Naive thymus-derived CD8-positive, alpha-beta T cell (primary cell): ENCODE results near the gene PRKAR1B. TPM values are rescaled to one million over a fixed set of nuclear protein-coding genes. Genes with fewer than 3 reads are reported as not detected.

Experiments
- ATAC-seq, 2 donors: fragments of 150-1000 bp; cut with Tn5 transposase in 1 of 2; sonication (Bioruptor Pico), chemical (Tn5 transposase) in 1 of 2; 1 replicate in 1 of 2; 2 replicates in 1 of 2; pipeline ENCODE4 v1.10.0; 2021; ENCODE audit warnings: mild to moderate bottlenecking in 2 of 2, moderate library complexity in 2 of 2
- POLR2A ChIA-PET: fragments of 350-600 bp; sonication (Branson Sonifier 250); formaldehyde crosslinking; loops from one replicate; lab custom pipeline; 2021; ENCODE audit warnings: antibody characterized with exemption; lab: Charles Lee
- DNase-seq, 10 donors: peaks; one replicate each; pipeline versions ENCODE4 v3.0.0 to v3.0.0-alpha.2; 2020 to 2022
- H3K27ac Mint-ChIP-seq, 10 donors: one replicate each; pipeline ENCODE4 v1.8.0; 2020 to 2022; ENCODE audit warnings: mild to moderate bottlenecking in 10 of 10, mixed read lengths in 10 of 10, moderate library complexity in 4 of 10, inconsistent platforms in 1 of 10
- H3K27me3 Mint-ChIP-seq, 5 donors: one replicate each; pipeline ENCODE4 v1.8.0; 2021 to 2022; ENCODE audit warnings: mixed read lengths in 5 of 5
- H3K36me3 Mint-ChIP-seq, 3 donors: one replicate each; pipeline ENCODE4 v1.8.0; 2020 to 2022; ENCODE audit warnings: mixed read lengths in 3 of 3, mild to moderate bottlenecking in 2 of 3, inconsistent platforms in 1 of 3
- H3K4me1 Mint-ChIP-seq, 4 donors: one replicate each; pipeline ENCODE4 v1.8.0; 2021 to 2022; ENCODE audit warnings: mixed read lengths in 4 of 4
- H3K4me3 Mint-ChIP-seq, 10 donors: one replicate each; pipeline ENCODE4 v1.8.0; 2020 to 2022; ENCODE audit warnings: mild to moderate bottlenecking in 10 of 10, mixed read lengths in 10 of 10, moderate library complexity in 6 of 10, inconsistent platforms in 1 of 10
- H3K9me3 Mint-ChIP-seq, 9 donors: one replicate each; pipeline ENCODE4 v1.8.0; 2020 to 2022; ENCODE audit warnings: mixed read lengths in 9 of 9, mild to moderate bottlenecking in 3 of 9, inconsistent platforms in 1 of 9, moderate library complexity in 1 of 9
- polyA plus RNA-seq, 3 donors: library from polyadenylated mRNA; unstranded; fragments of 300-500 nt; fragmentation: Illumina TruSeq; gene quantifications; one replicate each; pipeline ENCODE4 v1.2.3, GENCODE V29; 2021
- total RNA-seq, 8 experiments: library from RNA in 2 of 8; stranded (reverse) in 2 of 8; gene quantifications; one replicate each; pipeline ENCODE4 v1.2.3 and lab custom pipeline; 2021 to 2026

Gene PRKAR1B
- total and polyA plus RNA-seq, 5 experiments from 2014 or later = 14.6 to 47.3 (median 35.4) TPM

DNA sequence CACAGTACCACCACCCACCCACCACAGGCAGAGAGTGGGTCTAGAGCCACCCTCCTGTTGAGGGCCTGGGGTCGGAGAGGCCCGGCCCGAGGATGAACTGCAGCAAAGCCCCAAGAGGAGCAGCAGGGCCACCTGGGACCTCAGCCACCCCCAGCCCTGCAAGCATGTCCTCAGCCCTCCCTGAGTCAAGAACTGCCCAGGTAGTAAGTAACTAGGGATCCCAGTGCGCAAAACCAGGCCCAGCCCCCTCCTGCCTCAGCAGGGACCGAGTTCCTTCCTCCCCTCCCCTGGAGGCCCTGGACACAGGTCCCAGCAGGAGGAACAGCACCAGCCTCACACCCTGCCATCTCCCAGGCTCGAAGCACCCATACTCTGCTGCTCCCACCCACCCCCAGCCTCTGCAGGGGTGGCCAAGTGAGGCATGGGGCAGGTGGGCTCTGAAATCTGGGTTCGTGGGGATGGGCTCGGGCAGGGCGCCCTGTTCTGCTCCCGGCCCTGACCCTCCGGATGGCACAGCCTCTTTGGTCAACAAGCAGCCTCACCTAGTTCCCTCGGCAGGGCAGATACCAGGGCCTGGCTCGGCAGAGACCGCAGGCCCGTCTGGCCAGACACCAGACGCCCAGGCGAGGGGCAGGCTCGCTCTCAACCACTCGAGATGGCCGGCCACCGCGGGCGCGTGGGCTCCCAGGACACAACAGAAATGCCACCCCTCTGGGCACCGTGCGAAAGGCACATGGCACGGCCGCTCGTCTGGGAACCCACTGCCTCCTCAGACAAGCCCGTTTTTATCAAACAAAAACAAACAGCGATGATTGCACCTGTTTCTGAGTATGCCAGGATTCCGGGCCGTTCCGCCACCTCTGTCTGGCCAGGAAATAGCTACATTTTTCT is 222.6 kb downstream of the PRKAR1B start:
- no peaks in the 10 kb centered on the region for H3K36me3 Mint-ChIP-seq
- H3K4me3 Mint-ChIP-seq = no peak overlapping the region
- H3K27me3 Mint-ChIP-seq = no peaks in the 10 kb centered on the region
- H3K4me1 Mint-ChIP-seq = peaks cover 0 to 2% (median 0%) of the 10 kb centered on the region in 4 donors
- H3K27ac Mint-ChIP-seq = peak overlapping the region in 1 of 10 donors; percentile 41
- DNase-seq (no peak), ATAC-seq (no peak)
- H3K9me3 Mint-ChIP-seq = no peaks in the 10 kb centered on the region
- POLR2A ChIA-PET = no interaction called here

DNA sequence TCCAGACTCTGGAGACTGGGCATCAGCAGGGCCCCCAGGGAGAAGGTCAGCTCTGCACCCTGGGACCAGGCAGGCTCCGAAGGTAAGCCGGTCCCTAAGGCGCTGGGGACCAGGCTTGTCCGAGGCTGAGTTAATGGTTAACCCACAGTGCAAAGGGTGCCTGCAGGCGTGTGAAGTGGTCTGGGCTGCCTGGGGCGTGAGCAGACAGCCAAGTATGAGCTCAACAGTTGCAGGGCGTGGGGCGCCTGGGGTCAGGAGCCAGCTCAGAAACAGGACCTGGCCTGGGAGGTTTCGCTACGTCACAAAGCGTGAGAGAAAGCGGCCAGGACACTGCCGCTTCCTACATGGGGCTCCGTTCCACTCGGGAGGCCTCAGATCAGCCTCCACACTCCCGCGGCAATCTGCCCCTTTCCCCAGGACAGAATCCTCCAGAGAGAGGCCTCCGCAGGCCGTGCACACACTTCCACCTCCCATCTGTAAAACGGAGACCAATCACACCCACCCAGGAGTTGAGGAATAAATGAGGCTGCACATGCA is 223.4 kb downstream of the PRKAR1B start:
- Mint-ChIP-seq H3K27ac (no peak overlapping the region), H3K9me3 (no peaks in the 10 kb centered on the region), H3K4me3 (no peak overlapping the region), H3K27me3 (no peaks in the 10 kb centered on the region), H3K36me3 (no peaks in the 10 kb centered on the region), H3K4me1 (peaks cover 0 to 2% (median 0%) of the 10 kb centered on the region in 4 donors)
- DNase-seq (no peak), ATAC-seq (no peak)
- POLR2A ChIA-PET = no interaction called here

DNA sequence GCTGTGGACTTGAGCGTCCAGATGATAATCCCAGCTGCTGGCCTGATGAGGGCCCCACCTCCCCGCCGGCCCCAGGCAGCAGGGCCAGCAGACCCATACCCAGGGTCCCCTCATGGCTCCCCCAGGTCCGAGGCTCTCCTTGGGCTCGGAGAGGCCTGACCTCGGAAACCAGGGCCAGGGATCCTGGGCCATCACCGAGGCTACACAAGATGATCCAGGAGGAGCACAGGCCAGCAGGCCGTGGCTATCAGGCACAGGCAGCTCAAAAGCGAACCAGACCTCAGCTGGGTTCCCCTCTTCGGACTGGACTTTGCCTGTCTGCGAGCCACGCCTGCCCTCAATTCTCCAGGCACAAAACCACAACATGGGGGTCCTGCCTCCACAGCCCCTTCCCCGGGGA is 224.8 kb downstream of the PRKAR1B start:
- Mint-ChIP-seq H3K9me3 (no peaks in the 10 kb centered on the region), H3K4me3 (no peak overlapping the region), H3K27ac (no peak overlapping the region), H3K27me3 (no peaks in the 10 kb centered on the region), H3K36me3 (no peaks in the 10 kb centered on the region), H3K4me1 (peaks cover 5 to 11% (median 9%) of the 10 kb centered on the region in 4 donors)
- ATAC-seq (no peak), DNase-seq (no peak)
- POLR2A ChIA-PET = interaction anchor here (0.6 kb wide), 1 partner anchor 75 kb away, joined by 3 read pairs; no protein-coding TSS in a partner anchor

DNA sequence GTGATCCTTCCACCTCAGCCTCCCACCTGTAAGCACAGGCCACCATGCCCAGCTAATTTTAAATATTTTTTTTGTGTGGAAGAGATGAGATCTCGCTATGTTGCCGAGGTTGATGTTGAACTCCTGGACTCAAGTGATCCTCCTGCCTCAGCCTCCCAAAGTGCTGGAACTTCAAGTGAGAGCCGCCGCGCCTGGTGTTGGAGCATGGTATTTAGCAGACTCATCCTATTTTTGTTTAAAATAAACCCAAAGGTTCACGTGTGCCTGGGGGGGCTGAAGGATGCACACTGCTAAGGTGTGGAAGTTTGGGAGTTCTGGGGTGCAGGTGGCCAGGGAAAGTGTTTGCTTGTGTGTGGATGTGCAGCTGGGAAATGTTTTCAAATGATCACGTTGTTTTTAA is 225.6 kb downstream of the PRKAR1B start:
- Mint-ChIP-seq H3K27me3 (no peaks in the 10 kb centered on the region), H3K9me3 (no peaks in the 10 kb centered on the region), H3K27ac (peak overlapping the region in 1 of 10 donors; percentile 59), H3K4me3 (no peak overlapping the region), H3K36me3 (no peaks in the 10 kb centered on the region), H3K4me1 (peaks cover 5 to 12% (median 10%) of the 10 kb centered on the region in 4 donors)
- POLR2A ChIA-PET = no interaction called here
- no peak for ATAC-seq
- DNase-seq = no peak

DNA sequence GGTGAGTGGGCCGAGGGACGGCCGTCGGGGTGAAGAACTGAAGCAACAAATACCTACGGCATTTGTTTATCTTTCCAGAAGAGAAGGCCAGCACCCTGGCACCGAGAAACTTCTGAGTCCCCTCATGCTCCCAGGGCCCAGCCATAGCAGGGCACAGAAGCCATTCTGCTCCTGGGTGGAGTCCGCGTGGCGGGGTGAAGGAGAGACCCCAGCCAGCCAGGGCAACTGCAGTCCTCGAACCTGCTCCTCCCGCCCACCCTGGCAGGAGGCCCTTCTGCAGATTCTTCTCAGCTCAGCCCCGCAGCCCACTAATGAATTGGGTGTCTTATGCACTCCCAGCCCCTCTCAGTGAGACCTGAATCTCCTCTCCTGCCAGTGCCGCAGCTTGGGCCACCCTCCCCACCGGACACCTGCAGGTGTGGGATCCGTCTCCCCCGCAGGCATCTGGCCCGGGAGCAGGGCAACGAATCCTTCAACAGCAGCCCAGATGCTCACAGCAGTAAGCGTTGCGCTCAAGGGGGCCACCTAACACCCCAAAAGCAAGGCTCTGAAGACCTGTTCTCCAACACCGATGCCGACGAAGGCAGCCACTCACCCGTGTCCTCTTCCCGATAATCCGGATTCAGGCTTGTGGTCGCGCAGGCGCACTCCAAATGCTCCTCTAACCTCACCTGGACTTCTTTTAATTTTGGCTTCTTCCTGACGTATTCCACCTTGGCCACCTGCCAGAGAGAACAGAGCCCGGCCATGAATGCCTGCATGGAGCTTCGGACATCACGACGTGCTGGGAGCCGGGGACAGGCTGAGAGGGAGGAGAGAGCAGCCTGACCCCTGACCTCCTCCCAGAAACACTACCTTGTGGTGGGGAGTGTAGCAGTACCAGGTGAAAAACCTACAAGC is 226.3 kb downstream of the PRKAR1B start:
- no peaks in the 10 kb centered on the region for H3K9me3 Mint-ChIP-seq
- ATAC-seq (no peak), DNase-seq (no peak)
- POLR2A ChIA-PET = no interaction called here
- no peak overlapping the region for H3K4me3 Mint-ChIP-seq
- H3K27ac Mint-ChIP-seq = peak overlapping the region in 1 of 10 donors; percentile 20
- H3K36me3 Mint-ChIP-seq = no peaks in the 10 kb centered on the region
- no peaks in the 10 kb centered on the region for H3K27me3 Mint-ChIP-seq
- H3K4me1 Mint-ChIP-seq = peaks cover 5 to 12% (median 10%) of the 10 kb centered on the region in 4 donors

DNA sequence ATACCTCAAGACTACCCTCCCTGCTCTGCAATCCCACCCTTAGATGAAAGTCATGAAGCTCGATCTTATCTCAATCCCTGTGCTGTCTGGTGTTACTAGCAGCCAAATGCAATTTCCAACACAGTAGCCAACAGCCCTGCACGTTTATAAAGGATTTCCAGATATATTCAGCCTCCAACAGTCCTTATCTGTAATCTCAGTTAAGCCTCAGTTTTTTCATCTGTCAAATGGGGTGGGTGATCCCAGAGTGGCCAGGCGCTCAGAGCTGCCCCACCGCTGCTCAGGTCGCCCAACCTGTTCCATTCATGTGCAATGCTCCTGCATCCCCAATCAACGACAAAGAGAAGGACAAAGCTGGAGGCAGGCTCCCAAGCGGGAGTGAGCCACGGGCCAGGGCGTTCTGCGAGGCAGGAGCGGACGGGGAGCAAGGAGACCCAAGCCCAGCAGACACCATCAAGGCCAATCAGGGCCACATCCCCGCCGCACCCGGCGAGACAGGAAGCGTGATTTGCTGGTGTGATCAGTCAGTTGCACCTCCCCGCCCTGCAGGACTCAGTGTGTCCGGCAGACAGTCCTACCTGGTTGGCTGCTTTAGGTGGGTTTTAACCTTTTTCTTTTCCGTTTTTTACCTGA is 227.1 kb downstream of the PRKAR1B start:
- ATAC-seq = no peak
- no peaks in the 10 kb centered on the region for H3K27me3 Mint-ChIP-seq
- POLR2A ChIA-PET = no interaction called here

More for the DNA sequence above, 227.1 kb downstream of the PRKAR1B start:
- H3K4me1 Mint-ChIP-seq = peaks cover 5 to 12% (median 10%) of the 10 kb centered on the region in 4 donors
- DNase-seq = no peak
- H3K27ac Mint-ChIP-seq = peak overlapping the region in 1 of 10 donors; percentile 56
- no peak overlapping the region for H3K4me3 Mint-ChIP-seq
- H3K9me3 Mint-ChIP-seq = no peaks in the 10 kb centered on the region
- no peaks in the 10 kb centered on the region for H3K36me3 Mint-ChIP-seq

Other genes starting within 250 kb of the PRKAR1B start
- gene PDGFA, start 207.4 kb downstream of the PRKAR1B start, total RNA-seq = under 1 TPM; 0.21 to 0.30 TPM
- not detected for gene PDGFA, start 207.4 kb downstream of the PRKAR1B start, polyA plus RNA-seq
- gene DNAAF5, start 582 bp downstream of the PRKAR1B start, total RNA-seq = 10 to 100 TPM; 12.3 to 16.3 TPM
- gene DNAAF5, start 582 bp downstream of the PRKAR1B start, polyA plus RNA-seq = 1 to 10 TPM; 2.8 to 4.6 (median 4.6) TPM
- gene SUN1, start 105.2 kb upstream of the PRKAR1B start, total RNA-seq = 100 to 1,000 TPM; 194 to 198 TPM
- gene SUN1, start 105.2 kb upstream of the PRKAR1B start, polyA plus RNA-seq = 10 to 100 TPM; 26.1 to 37.5 (median 27.9) TPM
- 10 to 100 TPM; 61.4 to 64.1 TPM for gene GET4, start 149.3 kb upstream of the PRKAR1B start, total RNA-seq
- gene GET4, start 149.3 kb upstream of the PRKAR1B start, polyA plus RNA-seq = 10 to 100 TPM; 23.0 to 34.6 (median 23.6) TPM
- gene ADAP1, start 227.4 kb upstream of the PRKAR1B start, total RNA-seq = 10 to 100 TPM; 12.4 to 14.5 TPM
- 10 to 100 TPM in 1 of 3 donors, 1 to 10 TPM in 2; 7.6 to 18.4 (median 8.2) TPM for gene ADAP1, start 227.4 kb upstream of the PRKAR1B start, polyA plus RNA-seq
- gene COX19, start 248.3 kb upstream of the PRKAR1B start, total RNA-seq = 10 to 100 TPM; 46.9 to 49.0 TPM
- gene COX19, start 248.3 kb upstream of the PRKAR1B start, polyA plus RNA-seq = 10 to 100 TPM; 19.3 to 21.5 (median 20.2) TPM